Body of pancreas (tissue), 4 donors: ENCODE data around the gene SLC29A2. TPM values are rescaled to one million over a fixed set of nuclear protein-coding genes. Genes with fewer than 3 reads are reported as not detected.

Experiments used
- ATAC-seq: fragments of 150-250 bp; one replicate; pipeline ENCODE4 v1.9.1; 2016
- DNase-seq, 4 donors: peaks; one replicate each; pipeline ENCODE4 v3.0.0-alpha.2; 2019
- H3K27ac ChIP-seq, 4 donors: fragments of 200-600 bp; sonication (generic); 1 replicate in 3 of 4; 2 replicates in 1 of 4; pipeline versions ENCODE4 v1.5.1 to v1.6.1; 2016 to 2019; ENCODE audit warnings: mild to moderate bottlenecking in 1 of 4, mixed read lengths in 1 of 4, moderate library complexity in 1 of 4
- H3K27me3 ChIP-seq, 2 donors: fragments of 200-600 bp; sonication (generic); one replicate each; pipeline ENCODE4 v1.6.0; 2016; ENCODE audit warnings: mild to moderate bottlenecking in 1 of 2
- H3K36me3 ChIP-seq, 2 donors: fragments of 200-600 bp; sonication (generic); replicated peaks in 1 of 2; 2 replicates each; pipeline ENCODE4 v1.5.1; 2016; ENCODE audit warnings: low read depth in 2 of 2; ENCODE audit not compliant: insufficient read depth in 1 of 2
- H3K4me1 ChIP-seq: fragments of 200-600 bp; sonication (generic); one replicate; pipeline ENCODE4 v1.6.0; 2016
- H3K4me3 ChIP-seq, 2 donors: fragments of 200-600 bp; sonication (generic); 1 replicate in 1 of 2; 2 replicates in 1 of 2; pipeline ENCODE4 v1.5.1; 2016 to 2019
- H3K9me3 ChIP-seq, 3 donors: fragments of 200-600 bp; sonication (generic); 1 replicate in 2 of 3; 2 replicates in 1 of 3; pipeline ENCODE4 v1.5.1; 2016
- POLR2A ChIP-seq, 3 donors: fragments of 450-650 bp; IDR thresholded peaks; one replicate each; pipeline ENCODE4 v1.6.1; 2016; ENCODE audit warnings: antibody characterized with exemption in 3 of 3, mild to moderate bottlenecking in 2 of 3
- WGBS, 2 donors: methylation state at CpG; one replicate each; pipeline ENCODE4 v1.1.5; 2017; 5-methylcytosine and 5-hydroxymethylcytosine counted together
- intact Hi-C: fragments of 100-400 bp; cut with DNase I; formaldehyde crosslinking; loops from one replicate; pipeline ENCODE4 v1.15.1; 2023
- total RNA-seq, 2 donors: library from RNA; depleted of rRNA; stranded (reverse); fragments of >200 nt; gene quantifications; one replicate each; pipeline ENCODE4 v1.1.0, GENCODE V29; 2016
- TF ChIP-seq, protein P1 (sequence below), 7 experiments: fragments of 450-650 bp in 4 of 7; fragments of 200-600 bp in 3 of 7; sonication (generic) in 3 of 7; IDR thresholded peaks; one replicate each; pipeline ENCODE4 v1.5.1; 2016 to 2019; ENCODE audit warnings: antibody characterized with exemption in 7 of 7

The SLC29A2 gene
- total RNA-seq, 2 donors from 2014 or later = 5.4 to 14.2 TPM

DNA sequence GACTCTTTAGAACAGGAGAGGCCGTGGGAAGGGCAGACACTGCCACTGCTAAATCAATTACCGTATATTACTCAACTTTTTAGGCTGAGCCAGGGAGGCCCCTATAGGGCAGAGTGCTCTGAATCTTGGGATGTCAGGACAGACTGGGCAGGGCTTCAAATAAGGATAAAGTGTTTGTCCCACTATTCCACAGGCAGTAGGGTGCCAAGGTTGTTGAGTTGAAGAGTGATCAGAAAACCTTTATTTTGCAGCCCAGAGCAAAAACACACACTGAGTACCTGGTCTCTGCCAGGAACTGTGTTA lies 22.5 kb downstream of the SLC29A2 start:
- Histone ChIP-seq H3K36me3 (no peaks in the 10 kb centered on the region), H3K27ac (peak overlapping the region; percentile 16 to 98 (median 86)), H3K4me3 (no peak overlapping the region), H3K4me1 (peaks cover 84% of the 10 kb centered on the region), H3K27me3 (no peaks in the 10 kb centered on the region), H3K9me3 (no peaks in the 10 kb centered on the region)
- no peak for TF ChIP-seq POLR2A (IDR thresholded peaks at IDR 0.05)
- TF ChIP-seq, protein P1, sequence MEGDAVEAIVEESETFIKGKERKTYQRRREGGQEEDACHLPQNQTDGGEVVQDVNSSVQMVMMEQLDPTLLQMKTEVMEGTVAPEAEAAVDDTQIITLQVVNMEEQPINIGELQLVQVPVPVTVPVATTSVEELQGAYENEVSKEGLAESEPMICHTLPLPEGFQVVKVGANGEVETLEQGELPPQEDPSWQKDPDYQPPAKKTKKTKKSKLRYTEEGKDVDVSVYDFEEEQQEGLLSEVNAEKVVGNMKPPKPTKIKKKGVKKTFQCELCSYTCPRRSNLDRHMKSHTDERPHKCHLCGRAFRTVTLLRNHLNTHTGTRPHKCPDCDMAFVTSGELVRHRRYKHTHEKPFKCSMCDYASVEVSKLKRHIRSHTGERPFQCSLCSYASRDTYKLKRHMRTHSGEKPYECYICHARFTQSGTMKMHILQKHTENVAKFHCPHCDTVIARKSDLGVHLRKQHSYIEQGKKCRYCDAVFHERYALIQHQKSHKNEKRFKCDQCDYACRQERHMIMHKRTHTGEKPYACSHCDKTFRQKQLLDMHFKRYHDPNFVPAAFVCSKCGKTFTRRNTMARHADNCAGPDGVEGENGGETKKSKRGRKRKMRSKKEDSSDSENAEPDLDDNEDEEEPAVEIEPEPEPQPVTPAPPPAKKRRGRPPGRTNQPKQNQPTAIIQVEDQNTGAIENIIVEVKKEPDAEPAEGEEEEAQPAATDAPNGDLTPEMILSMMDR (IDR thresholded peaks at IDR 0.05) = no peak
- intact Hi-C loops = no loop called here
- peak in 1 of 4 donors; percentile 15 for DNase-seq
- no peak for ATAC-seq
- 37 to 54% methylated on average over 2 of the region's 2 CpGs for WGBS, 2 donors

GRCh38 chr11:66347425-66348276 lies 23.9 kb downstream of the SLC29A2 start, which contains the start of gene B4GAT1:
Gene B4GAT1, minus strand, starts transcription at chr11:66347629. Its CDS starts 84 bp downstream, at chr11:66347545.
- peak within 1 kb of the TSS; percentile 83 to 98 (median 90) for H3K27ac ChIP-seq
- H3K4me1 ChIP-seq = peaks cover 79% of the 10 kb centered on the region
- TF ChIP-seq, protein P1 (IDR thresholded peaks at IDR 0.05) = no peak
- peak in 2 of 3 donors; percentile 66 to 67 for TF ChIP-seq POLR2A (IDR thresholded peaks at IDR 0.05)
- peak within 1 kb of the TSS; percentile 53 to 71 for H3K4me3 ChIP-seq
- no peaks in the 10 kb centered on the region for H3K36me3 ChIP-seq
- ATAC-seq (peak; percentile 65), DNase-seq (peak; percentile 89 to 93 (median 91))
- intact Hi-C loops = no loop called here
- WGBS, 2 donors = 0% methylated on average over 20 to 57 of the region's 101 CpGs
- no peaks in the 10 kb centered on the region for H3K27me3 ChIP-seq
- no peaks in the 10 kb centered on the region for H3K9me3 ChIP-seq

- H3K4me1 ChIP-seq = peaks cover 70% of the 10 kb centered on the region
Observed at GRCh38 chr11:66346476-66347424, 24.8 kb downstream of the SLC29A2 start.

GRCh38 chr11:66345316-66345649 lies 26.3 kb downstream of the SLC29A2 start:
- TF ChIP-seq POLR2A (IDR thresholded peaks at IDR 0.05) = no peak
- TF ChIP-seq, protein P1 (IDR thresholded peaks at IDR 0.05) = no peak
- Histone ChIP-seq H3K27ac (peak overlapping the region; percentile 62 to 98 (median 85)), H3K4me1 (peaks cover 57% of the 10 kb centered on the region), H3K36me3 (peaks cover 4 to 12% of the 10 kb centered on the region in 2 donors), H3K4me3 (peak overlapping the region in 1 of 2 donors; percentile 98), H3K27me3 (no peaks in the 10 kb centered on the region), H3K9me3 (no peaks in the 10 kb centered on the region)
- WGBS, 2 donors = 2% methylated on average over 5 to 7 of the region's 7 CpGs
- DNase-seq = no peak
- no peak for ATAC-seq
- intact Hi-C loops = no loop called here

More at GRCh38 chr11:66346476-66347424, 24.8 kb downstream of the SLC29A2 start:
- H3K4me3 ChIP-seq = peak overlapping the region; percentile 44 to 71
- DNase-seq (peak; percentile 43 to 60 (median 50)), ATAC-seq (peak; percentile 9)
- H3K27ac ChIP-seq = peak overlapping the region; percentile 82 to 98 (median 90)
- intact Hi-C loops = no loop called here
- no peaks in the 10 kb centered on the region for H3K27me3 ChIP-seq
- H3K36me3 ChIP-seq = peaks cover 0 to under 1% of the 10 kb centered on the region in 2 donors
- TF ChIP-seq POLR2A (IDR thresholded peaks at IDR 0.05) = peak; percentile 18 to 48 (median 42)
- TF ChIP-seq, protein P1 (IDR thresholded peaks at IDR 0.05) = no peak
- WGBS, 2 donors = 13 to 21% methylated on average over 17 to 62 of the region's 68 CpGs
- H3K9me3 ChIP-seq = no peaks in the 10 kb centered on the region
